Naive thymus-derived CD4-positive, alpha-beta T cell (primary cell): ENCODE data around the gene PARM1. TPM values are rescaled to one million over a fixed set of nuclear protein-coding genes. Genes with fewer than 3 reads are reported as not detected.

Experiments used
- ATAC-seq: fragments of 150-1000 bp; cut with Tn5 transposase; 2 replicates; pipeline ENCODE4 v1.10.0; 2021; ENCODE audit warnings: mild to moderate bottlenecking, moderate library complexity
- CTCF ChIA-PET: fragments of 350-600 bp; sonication (Branson Sonifier 250); formaldehyde crosslinking; loops from one replicate; lab custom pipeline; 2021; ENCODE audit warnings: antibody characterized with exemption; lab: Charles Lee
- POLR2A ChIA-PET: fragments of 350-600 bp; sonication (Branson Sonifier 250); formaldehyde crosslinking; loops from one replicate; lab custom pipeline; 2021; ENCODE audit warnings: antibody characterized with exemption, inconsistent platforms; lab: Charles Lee
- DNase-seq, 9 donors: peaks; one replicate each; pipeline versions ENCODE4 v3.0.0 to v3.0.0-alpha.2; 2020 to 2022; ENCODE audit warnings: mixed read lengths in 1 of 9
- H3K27ac ChIP-seq: one replicate; pipeline ENCODE4 v1.7.0; 2013; ENCODE audit warnings: mild to moderate bottlenecking, low read depth, low read length, moderate library complexity
- H3K27me3 ChIP-seq, 2 donors: one replicate each; pipeline ENCODE4 v1.7.0; 2013; ENCODE audit warnings: low read length in 2 of 2, mild to moderate bottlenecking in 2 of 2, moderate library complexity in 2 of 2; ENCODE audit not compliant: control insufficient read depth in 2 of 2, insufficient read depth in 2 of 2
- H3K36me3 ChIP-seq, 3 experiments: 1 replicate in 2 of 3; 2 replicates in 1 of 3; pipeline ENCODE4 v1.7.0; 2013; ENCODE audit warnings: low read length in 3 of 3, mild to moderate bottlenecking in 3 of 3, moderate library complexity in 1 of 3; ENCODE audit not compliant: insufficient read depth in 3 of 3, control insufficient read depth in 2 of 3
- H3K4me1 ChIP-seq, 2 donors: one replicate each; pipeline ENCODE4 v1.7.0; 2013; ENCODE audit warnings: low read length in 2 of 2, mild to moderate bottlenecking in 2 of 2, moderate library complexity in 1 of 2; ENCODE audit not compliant: control insufficient read depth in 2 of 2, insufficient read depth in 2 of 2
- H3K4me3 ChIP-seq: 2 replicates; pipeline ENCODE4 v1.7.0; 2013; ENCODE audit warnings: mild to moderate bottlenecking, low read length
- H3K9me3 ChIP-seq, 3 experiments: 1 replicate in 2 of 3; 2 replicates in 1 of 3; pipeline ENCODE4 v1.7.0; 2013; ENCODE audit warnings: low read length in 3 of 3; ENCODE audit not compliant: control insufficient read depth in 2 of 3
- H3K27ac Mint-ChIP-seq, 9 donors: one replicate each; pipeline ENCODE4 v1.8.0; 2020 to 2022; ENCODE audit warnings: mixed read lengths in 9 of 9, mild to moderate bottlenecking in 8 of 9, moderate library complexity in 5 of 9, inconsistent platforms in 2 of 9
- H3K27me3 Mint-ChIP-seq, 5 donors: one replicate each; pipeline ENCODE4 v1.8.0; 2021 to 2022; ENCODE audit warnings: mixed read lengths in 5 of 5, mild to moderate bottlenecking in 1 of 5
- H3K36me3 Mint-ChIP-seq, 5 donors: one replicate each; pipeline ENCODE4 v1.8.0; 2020 to 2022; ENCODE audit warnings: mixed read lengths in 5 of 5, mild to moderate bottlenecking in 3 of 5, inconsistent platforms in 1 of 5
- H3K4me1 Mint-ChIP-seq, 7 donors: one replicate each; pipeline ENCODE4 v1.8.0; 2020 to 2022; ENCODE audit warnings: mixed read lengths in 7 of 7, mild to moderate bottlenecking in 3 of 7, inconsistent platforms in 1 of 7
- H3K4me3 Mint-ChIP-seq, 10 donors: one replicate each; pipeline ENCODE4 v1.8.0; 2020 to 2022; ENCODE audit warnings: mild to moderate bottlenecking in 10 of 10, mixed read lengths in 10 of 10, moderate library complexity in 6 of 10, inconsistent platforms in 2 of 10
- H3K9me3 Mint-ChIP-seq, 11 donors: one replicate each; pipeline ENCODE4 v1.8.0; 2020 to 2022; ENCODE audit warnings: mixed read lengths in 11 of 11, mild to moderate bottlenecking in 4 of 11, inconsistent platforms in 1 of 11, moderate library complexity in 1 of 11
- intact Hi-C, 2 donors: fragments of 100-400 bp; cut with micrococcal nuclease; formaldehyde crosslinking; loops; one replicate each; pipeline ENCODE4 v1.15.1; 2023
- polyA plus RNA-seq, 2 donors: library from polyadenylated mRNA; unstranded; fragments of 300-500 nt; fragmentation: Illumina TruSeq; gene quantifications; one replicate each; pipeline ENCODE4 v1.2.3, GENCODE V29; 2021
- total RNA-seq, 6 experiments: library from RNA in 5 of 6; stranded (reverse) in 5 of 6; gene quantifications; 1 replicate in 5 of 6; 2 replicates in 1 of 6; pipeline ENCODE4 v1.2.3 and lab custom pipeline; 2021 to 2026

PARM1 gene
- total and polyA plus RNA-seq, 7 experiments from 2014 or later: 0.03 to 0.91 (median 0.26) TPM; not detected in 3

DNA sequence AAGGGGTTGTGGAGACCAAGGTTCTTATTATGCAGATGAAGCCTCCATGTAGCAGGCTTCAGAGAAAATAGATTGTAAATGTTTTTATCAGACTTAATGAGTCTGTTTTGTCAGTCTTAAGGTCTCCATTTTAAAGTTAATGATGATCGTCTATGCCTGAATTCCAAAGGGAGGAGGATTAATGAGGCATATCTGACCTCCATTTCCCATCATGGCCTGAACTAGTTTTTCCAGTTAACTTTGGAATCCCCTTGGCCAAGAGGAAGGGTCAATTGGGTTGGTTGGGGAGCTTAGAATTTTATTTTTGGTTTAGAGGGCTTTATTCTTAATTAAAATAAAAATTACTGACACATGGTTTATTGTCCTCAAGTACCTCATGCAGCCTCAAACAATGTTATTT, 6.9 kb upstream of the PARM1 start:
- no peaks in the 10 kb centered on the region for H3K4me1 Mint-ChIP-seq
- no peak overlapping the region for H3K4me3 ChIP-seq
- no peaks in the 10 kb centered on the region for H3K27me3 ChIP-seq
- H3K4me1 ChIP-seq: no peaks in the 10 kb centered on the region
- H3K27ac Mint-ChIP-seq: no peak overlapping the region
- H3K27ac ChIP-seq: no peak overlapping the region
- ChIA-PET POLR2A (no interaction called here), CTCF (no interaction called here)
- ATAC-seq (no peak), DNase-seq (no peak)
- H3K4me3 Mint-ChIP-seq: no peak overlapping the region
- H3K9me3 ChIP-seq: no peaks in the 10 kb centered on the region
- intact Hi-C loops: no loop called here
- H3K27me3 Mint-ChIP-seq: peaks cover 4 to 24% (median 18%) of the 10 kb centered on the region in 5 donors
- H3K36me3 ChIP-seq: no peaks in the 10 kb centered on the region
- peaks cover 0 to 4% (median 2%) of the 10 kb centered on the region in 11 donors for H3K9me3 Mint-ChIP-seq
- H3K36me3 Mint-ChIP-seq: no peaks in the 10 kb centered on the region

DNA sequence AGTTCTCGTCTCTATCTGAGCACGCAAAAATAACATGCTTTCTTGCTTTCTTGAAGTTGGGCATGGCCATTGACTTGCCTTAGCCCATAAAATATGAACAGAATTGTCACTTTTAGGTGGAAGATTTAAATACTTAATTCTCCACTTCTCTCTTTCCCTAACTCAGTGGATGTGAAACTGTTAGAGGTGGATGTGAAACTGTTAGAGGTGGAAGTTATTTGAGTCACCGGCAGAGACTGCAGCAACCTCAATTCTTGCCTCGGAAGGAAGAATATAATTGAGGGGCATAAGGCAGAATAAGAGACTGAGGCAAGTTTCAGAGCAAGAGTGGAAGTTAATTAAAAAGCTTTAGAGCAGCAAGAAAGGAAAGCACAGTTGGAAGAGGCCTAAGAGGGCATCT, 2.8 kb upstream of the PARM1 start:
- Histone ChIP-seq H3K36me3 (no peaks in the 10 kb centered on the region), H3K4me1 (no peaks in the 10 kb centered on the region), H3K27me3 (no peaks in the 10 kb centered on the region), H3K9me3 (no peaks in the 10 kb centered on the region), H3K4me3 (no peak overlapping the region), H3K27ac (no peak overlapping the region)
- peaks cover 41 to 62% (median 57%) of the 10 kb centered on the region in 5 donors for H3K27me3 Mint-ChIP-seq
- ChIA-PET CTCF (no interaction called here), POLR2A (no interaction called here)
- intact Hi-C loops: no loop called here
- H3K9me3 Mint-ChIP-seq: peaks cover 0 to 14% (median 2%) of the 10 kb centered on the region in 11 donors
- no peak overlapping the region for H3K4me3 Mint-ChIP-seq
- no peak for ATAC-seq
- H3K36me3 Mint-ChIP-seq: no peaks in the 10 kb centered on the region
- peaks cover 9 to 17% (median 10%) of the 10 kb centered on the region in 7 donors for H3K4me1 Mint-ChIP-seq
- no peak overlapping the region for H3K27ac Mint-ChIP-seq
- no peak for DNase-seq

DNA sequence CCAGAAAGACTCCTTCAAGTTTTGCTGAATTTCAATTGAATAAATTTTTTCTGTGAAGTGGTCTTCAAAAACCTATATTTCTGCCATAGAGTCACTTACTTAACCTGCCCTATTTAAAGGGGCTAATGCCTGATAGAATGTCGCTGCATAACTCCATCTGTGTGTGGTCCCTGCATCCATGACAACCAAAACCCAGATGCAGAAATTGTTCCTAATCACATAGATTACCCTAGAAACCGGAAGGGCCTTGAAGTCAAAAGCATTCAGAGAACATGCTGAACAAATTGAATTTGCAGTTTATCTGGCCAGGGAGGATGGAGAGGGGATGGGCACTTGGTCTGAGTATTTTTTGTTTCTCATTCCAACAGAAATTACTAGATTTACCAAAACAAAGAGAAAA, 1.5 kb upstream of the PARM1 start:
- ChIA-PET CTCF (no interaction called here), POLR2A (no interaction called here)
- no peaks in the 10 kb centered on the region for H3K4me1 ChIP-seq
- no peaks in the 10 kb centered on the region for H3K9me3 ChIP-seq
- DNase-seq (no peak), ATAC-seq (no peak)
- intact Hi-C loops: no loop called here
- no peaks in the 10 kb centered on the region for H3K27me3 ChIP-seq
- H3K4me3 ChIP-seq: no peak overlapping the region
- H3K27ac ChIP-seq: no peak overlapping the region
- H3K36me3 Mint-ChIP-seq: no peaks in the 10 kb centered on the region
- H3K27me3 Mint-ChIP-seq: peaks cover 49 to 70% (median 65%) of the 10 kb centered on the region in 5 donors
- peaks cover 9 to 17% (median 10%) of the 10 kb centered on the region in 7 donors for H3K4me1 Mint-ChIP-seq
- H3K27ac Mint-ChIP-seq: no peak overlapping the region
- H3K36me3 ChIP-seq: no peaks in the 10 kb centered on the region
- no peak overlapping the region for H3K4me3 Mint-ChIP-seq
- H3K9me3 Mint-ChIP-seq: peaks cover 0 to 11% (median 0%) of the 10 kb centered on the region in 11 donors

DNA sequence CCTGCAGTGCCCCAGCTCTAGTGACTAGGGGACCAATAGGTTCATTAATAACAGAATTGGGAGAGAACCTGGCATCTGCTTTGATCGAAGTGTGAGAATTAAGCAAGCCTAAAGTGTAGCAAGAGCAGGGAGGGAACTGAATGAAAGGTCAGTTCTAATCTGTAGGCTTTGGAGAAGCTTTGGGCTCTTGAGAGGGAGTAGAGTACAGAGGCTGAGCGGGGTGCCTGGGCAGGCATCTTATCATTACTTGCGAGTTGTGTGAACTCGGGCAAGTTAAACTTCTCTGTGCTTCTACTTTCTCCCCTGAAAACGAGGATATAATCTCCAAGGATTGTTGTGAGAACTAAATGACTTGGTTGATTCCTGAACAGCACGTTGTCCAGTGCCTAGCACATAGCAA, 906 bp upstream of the PARM1 start:
- CTCF ChIA-PET: no interaction called here
- intact Hi-C loops: no loop called here
- Histone ChIP-seq H3K4me3 (no peak overlapping the region), H3K27me3 (no peaks in the 10 kb centered on the region), H3K36me3 (no peaks in the 10 kb centered on the region), H3K9me3 (no peaks in the 10 kb centered on the region), H3K27ac (no peak overlapping the region), H3K4me1 (no peaks in the 10 kb centered on the region)
- Mint-ChIP-seq H3K36me3 (no peaks in the 10 kb centered on the region), H3K27ac (no peak overlapping the region), H3K27me3 (peaks cover 49 to 77% (median 70%) of the 10 kb centered on the region in 5 donors), H3K9me3 (peaks cover 0 to 11% (median 0%) of the 10 kb centered on the region in 11 donors), H3K4me3 (no peak overlapping the region), H3K4me1 (peaks cover 9 to 17% (median 10%) of the 10 kb centered on the region in 7 donors)
- POLR2A ChIA-PET: no interaction called here
- ATAC-seq: no peak
- no peak for DNase-seq

DNA sequence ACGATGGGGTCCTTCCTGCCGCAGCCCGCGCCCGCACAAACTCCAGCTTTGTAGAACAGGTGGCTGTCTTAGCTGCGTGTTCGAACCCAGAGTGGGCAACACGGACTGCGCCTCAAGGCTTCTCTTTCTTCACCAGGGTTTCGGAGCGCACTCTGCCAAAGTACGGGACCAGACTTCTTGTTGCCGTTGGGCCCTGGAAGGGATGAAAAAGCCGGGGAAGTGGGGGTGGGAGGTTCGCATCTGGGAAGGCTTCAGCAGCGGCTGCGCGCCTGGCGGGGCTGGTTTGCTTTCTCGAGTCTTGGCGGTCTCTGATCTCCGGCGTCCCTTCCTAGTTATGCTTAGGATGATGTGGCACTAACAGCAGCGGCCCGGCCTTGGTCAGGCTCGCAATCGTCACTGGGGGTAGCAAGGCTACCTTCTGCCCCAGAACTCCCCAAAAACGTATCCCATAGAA, 673 bp downstream of the PARM1 start:
- no peaks in the 10 kb centered on the region for H3K9me3 ChIP-seq
- ATAC-seq (no peak), DNase-seq (no peak)
- no peak overlapping the region for H3K27ac Mint-ChIP-seq
- H3K36me3 ChIP-seq: no peaks in the 10 kb centered on the region
- peaks cover 51 to 77% (median 65%) of the 10 kb centered on the region in 5 donors for H3K27me3 Mint-ChIP-seq
- H3K4me3 Mint-ChIP-seq: peak overlapping the region in 8 of 10 donors; percentile 1 to 67 (median 44)
- no peak overlapping the region for H3K27ac ChIP-seq
- ChIA-PET CTCF (no interaction called here), POLR2A (no interaction called here)
- intact Hi-C loops: no loop called here
- no peaks in the 10 kb centered on the region for H3K27me3 ChIP-seq
- peaks cover 9 to 17% (median 10%) of the 10 kb centered on the region in 7 donors for H3K4me1 Mint-ChIP-seq
- H3K4me1 ChIP-seq: no peaks in the 10 kb centered on the region
- no peaks in the 10 kb centered on the region for H3K36me3 Mint-ChIP-seq
- peaks cover 0 to 11% (median 0%) of the 10 kb centered on the region in 11 donors for H3K9me3 Mint-ChIP-seq
- no peak overlapping the region for H3K4me3 ChIP-seq

DNA sequence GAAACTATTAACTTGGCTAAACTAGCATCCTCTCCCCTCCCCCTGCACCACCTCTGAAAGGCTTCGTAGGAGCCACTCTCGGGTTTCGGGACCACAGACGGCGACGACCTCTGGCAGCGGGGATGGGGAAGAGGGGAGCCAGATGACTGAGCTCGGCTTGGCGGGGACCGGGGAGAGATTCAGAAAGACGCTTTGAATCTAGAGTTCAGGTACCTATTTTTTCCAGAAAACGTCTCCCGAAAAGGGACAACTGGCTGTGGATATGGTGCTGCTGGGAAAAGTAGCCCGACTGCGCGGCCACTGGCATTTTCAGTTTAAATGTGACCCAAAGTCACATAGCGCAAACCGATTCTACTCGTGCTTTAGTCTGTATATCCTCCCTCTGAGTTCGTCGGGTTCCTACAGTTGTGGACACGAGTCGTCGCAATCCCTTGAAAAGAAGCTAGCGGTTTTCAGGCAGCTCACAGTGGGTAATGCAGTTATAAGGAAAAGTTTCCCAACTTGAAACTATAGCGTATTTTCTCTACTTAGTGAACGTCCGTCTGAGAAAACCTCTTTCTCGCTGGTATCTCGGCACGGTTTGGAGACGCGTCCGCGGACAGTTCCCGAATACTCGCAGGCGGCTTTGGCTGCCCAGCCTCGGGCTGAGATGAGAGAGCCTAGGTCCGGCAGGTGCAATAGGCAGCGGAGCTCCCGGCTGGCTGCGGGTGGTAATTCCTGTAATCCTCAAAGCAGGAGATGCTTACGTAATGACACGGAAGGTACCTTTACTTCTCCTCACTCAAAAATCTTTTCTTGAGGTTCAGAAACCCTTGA, 1.3 kb downstream of the PARM1 start:
- intact Hi-C loops: no loop called here
- no peak for DNase-seq
- peak overlapping the region in 9 of 10 donors; percentile 1 to 67 (median 29) for H3K4me3 Mint-ChIP-seq
- H3K27me3 ChIP-seq: no peaks in the 10 kb centered on the region
- peaks cover 0 to 11% (median 0%) of the 10 kb centered on the region in 11 donors for H3K9me3 Mint-ChIP-seq
- H3K27ac Mint-ChIP-seq: no peak overlapping the region
- no peaks in the 10 kb centered on the region for H3K4me1 ChIP-seq
- peaks cover 51 to 73% (median 63%) of the 10 kb centered on the region in 5 donors for H3K27me3 Mint-ChIP-seq
- no peak overlapping the region for H3K4me3 ChIP-seq
- CTCF ChIA-PET: no interaction called here
- H3K36me3 ChIP-seq: no peaks in the 10 kb centered on the region
- peaks cover 9 to 17% (median 10%) of the 10 kb centered on the region in 7 donors for H3K4me1 Mint-ChIP-seq
- POLR2A ChIA-PET: no interaction called here
- no peak for ATAC-seq
- H3K9me3 ChIP-seq: no peaks in the 10 kb centered on the region
- H3K36me3 Mint-ChIP-seq: no peaks in the 10 kb centered on the region
- no peak overlapping the region for H3K27ac ChIP-seq
